Calu3 (cell line): Measurements from ENCODE around the gene RNASEH1. TPM values are rescaled to one million over a fixed set of nuclear protein-coding genes. Genes with fewer than 3 reads are reported as not detected.

Experiments
- BruUV-seq: library from RNA; stranded (reverse); fragments of 400-500 nt; replicated peaks from 2 replicates; lab custom pipeline; 2021; lab: Mats Ljungman, UMichigan
- CTCF ChIA-PET: fragments of 300-600 bp; sonication (Branson Sonifier 250); formaldehyde crosslinking; loops from one replicate; lab custom pipeline; 2022; ENCODE audit warnings: antibody characterized with exemption; lab: Charles Lee
- DNase-seq: peaks from one replicate; pipeline ENCODE4 v3.0.0; 2022
- H3K27ac Mint-ChIP-seq: one replicate; pipeline ENCODE4 v1.8.0; 2022; ENCODE audit warnings: mixed read lengths; ENCODE audit not compliant: unreplicated experiment
- H3K27me3 Mint-ChIP-seq: one replicate; pipeline ENCODE4 v1.8.0; 2022; ENCODE audit warnings: mixed read lengths; ENCODE audit not compliant: unreplicated experiment
- H3K36me3 Mint-ChIP-seq: one replicate; pipeline ENCODE4 v1.8.0; 2022; ENCODE audit warnings: mild to moderate bottlenecking, moderate library complexity, mixed read lengths; ENCODE audit not compliant: insufficient read depth, unreplicated experiment
- H3K4me1 Mint-ChIP-seq: one replicate; pipeline ENCODE4 v1.8.0; 2022; ENCODE audit warnings: mild to moderate bottlenecking, low read depth, mixed read lengths; ENCODE audit not compliant: unreplicated experiment
- H3K4me3 Mint-ChIP-seq: one replicate; pipeline ENCODE4 v1.8.0; 2022; ENCODE audit warnings: mild to moderate bottlenecking, low read depth, moderate library complexity, mixed read lengths; ENCODE audit not compliant: unreplicated experiment
- H3K9me3 Mint-ChIP-seq: one replicate; pipeline ENCODE4 v1.8.0; 2022; ENCODE audit warnings: low read depth, mixed read lengths; ENCODE audit not compliant: unreplicated experiment
- intact Hi-C: fragments of 100-400 bp; cut with micrococcal nuclease; formaldehyde crosslinking; loops from one replicate; pipeline ENCODE4 v1.10.0; 2022; ENCODE audit not compliant: unreplicated experiment
- total RNA-seq: library from RNA; stranded (reverse); gene quantifications from 2 replicates; pipeline ENCODE4 v1.2.3, GENCODE V29; 2022
- TF ChIP-seq, protein P1 (sequence below): fragments of 200-600 bp; IDR thresholded peaks from one replicate; pipeline ENCODE4 v1.8.0; 2022; ENCODE audit warnings: antibody characterized with exemption; ENCODE audit not compliant: unreplicated experiment

RNASEH1 gene
- total RNA-seq, 1 experiment from 2014 or later = 30.2 TPM

DNA sequence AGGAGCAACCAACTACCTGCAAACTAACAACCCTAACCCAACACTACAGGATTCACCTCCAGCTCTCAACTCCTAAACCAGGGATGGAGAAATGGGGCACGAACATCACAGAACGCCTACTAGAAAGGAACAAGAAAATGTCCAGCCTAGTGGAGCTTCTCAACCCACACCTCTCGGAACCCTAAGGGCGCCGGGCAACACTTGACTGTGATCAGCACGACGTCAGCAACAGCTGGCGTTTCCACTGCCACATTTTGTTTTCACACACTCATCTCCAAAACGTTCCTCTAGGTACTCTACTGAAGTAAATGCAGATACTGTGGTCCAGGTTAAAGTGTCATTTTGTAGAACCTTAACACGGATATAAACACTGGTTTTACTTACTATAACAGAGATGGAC, 4.2 kb downstream of the RNASEH1 start:
- DNase-seq = no peak
- Mint-ChIP-seq H3K36me3 (peaks cover 84% of the 10 kb centered on the region), H3K4me3 (no peak overlapping the region), H3K4me1 (no peaks in the 10 kb centered on the region), H3K27ac (no peak overlapping the region), H3K9me3 (no peaks in the 10 kb centered on the region), H3K27me3 (no peaks in the 10 kb centered on the region)
- TF ChIP-seq, protein P1, sequence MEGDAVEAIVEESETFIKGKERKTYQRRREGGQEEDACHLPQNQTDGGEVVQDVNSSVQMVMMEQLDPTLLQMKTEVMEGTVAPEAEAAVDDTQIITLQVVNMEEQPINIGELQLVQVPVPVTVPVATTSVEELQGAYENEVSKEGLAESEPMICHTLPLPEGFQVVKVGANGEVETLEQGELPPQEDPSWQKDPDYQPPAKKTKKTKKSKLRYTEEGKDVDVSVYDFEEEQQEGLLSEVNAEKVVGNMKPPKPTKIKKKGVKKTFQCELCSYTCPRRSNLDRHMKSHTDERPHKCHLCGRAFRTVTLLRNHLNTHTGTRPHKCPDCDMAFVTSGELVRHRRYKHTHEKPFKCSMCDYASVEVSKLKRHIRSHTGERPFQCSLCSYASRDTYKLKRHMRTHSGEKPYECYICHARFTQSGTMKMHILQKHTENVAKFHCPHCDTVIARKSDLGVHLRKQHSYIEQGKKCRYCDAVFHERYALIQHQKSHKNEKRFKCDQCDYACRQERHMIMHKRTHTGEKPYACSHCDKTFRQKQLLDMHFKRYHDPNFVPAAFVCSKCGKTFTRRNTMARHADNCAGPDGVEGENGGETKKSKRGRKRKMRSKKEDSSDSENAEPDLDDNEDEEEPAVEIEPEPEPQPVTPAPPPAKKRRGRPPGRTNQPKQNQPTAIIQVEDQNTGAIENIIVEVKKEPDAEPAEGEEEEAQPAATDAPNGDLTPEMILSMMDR = no peak
- CTCF ChIA-PET = no interaction called here
- no TSS peak for BruUV-seq
- intact Hi-C loops = no loop called here

DNA sequence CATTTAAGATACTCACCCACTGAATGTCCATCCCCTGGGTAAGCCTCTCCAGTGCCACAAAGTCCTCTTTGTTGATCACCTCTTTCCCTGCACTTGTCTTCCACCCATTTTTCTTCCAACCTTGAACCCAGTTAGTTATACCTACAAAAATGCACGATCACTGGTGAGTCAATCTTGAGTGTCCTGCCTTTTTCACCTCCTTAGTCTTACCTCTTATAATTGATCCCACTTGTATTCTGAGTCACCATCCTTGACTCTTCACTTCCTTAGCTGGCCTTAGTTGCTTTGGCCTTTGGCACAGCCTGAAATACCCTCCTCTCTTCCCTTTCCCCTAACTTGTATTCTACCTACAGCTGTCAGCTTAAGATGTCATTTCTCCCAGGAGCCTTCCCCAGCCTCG, 10.2 kb downstream of the RNASEH1 start:
- Mint-ChIP-seq H3K27me3 (no peaks in the 10 kb centered on the region), H3K9me3 (no peaks in the 10 kb centered on the region), H3K4me1 (no peaks in the 10 kb centered on the region), H3K36me3 (peaks cover 75% of the 10 kb centered on the region), H3K27ac (no peak overlapping the region), H3K4me3 (no peak overlapping the region)
- intact Hi-C loops = no loop called here
- no peak for DNase-seq
- TF ChIP-seq, protein P1 = no peak
- CTCF ChIA-PET = no interaction called here
- no TSS peak for BruUV-seq

DNA sequence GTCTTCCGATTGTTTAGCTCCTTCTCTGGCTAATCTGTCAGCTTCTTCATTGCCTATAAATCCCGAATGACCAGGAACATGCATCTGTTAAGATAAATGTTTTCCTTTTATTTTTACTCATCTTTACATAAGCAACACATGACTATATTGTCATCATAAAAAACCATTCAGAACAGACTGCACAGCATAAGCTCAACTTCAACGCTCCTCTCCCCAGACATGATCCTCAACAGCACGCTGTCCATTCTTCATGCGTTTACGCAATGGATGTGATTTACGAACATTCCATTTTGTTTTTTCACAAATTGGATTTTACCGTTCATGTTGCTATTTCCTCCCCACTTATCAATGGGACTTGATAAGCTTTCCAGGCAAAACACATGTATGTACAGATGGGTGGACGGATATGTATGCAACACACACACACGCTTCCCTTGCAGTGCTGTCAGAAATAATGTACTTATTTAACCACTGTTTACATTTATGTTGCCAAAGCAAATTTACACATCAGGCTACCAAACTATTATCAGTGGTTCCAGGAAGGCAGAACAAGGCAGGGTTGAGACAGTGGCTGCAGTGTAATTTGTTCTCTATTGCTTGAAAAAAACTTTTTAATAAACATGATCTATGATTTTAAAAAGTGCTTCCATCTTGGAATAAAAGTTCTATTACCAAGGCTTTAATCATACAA, 12.2 kb downstream of the RNASEH1 start:
- no peak for DNase-seq
- no peaks in the 10 kb centered on the region for H3K4me1 Mint-ChIP-seq
- H3K27ac Mint-ChIP-seq = no peak overlapping the region
- no TSS peak for BruUV-seq
- H3K36me3 Mint-ChIP-seq = peaks cover 79% of the 10 kb centered on the region
- H3K9me3 Mint-ChIP-seq = no peaks in the 10 kb centered on the region
- CTCF ChIA-PET = interaction anchor here (0.7 kb wide), 1 partner anchor 351 kb away, joined by 5 read pairs; no protein-coding TSS in a partner anchor
- TF ChIP-seq, protein P1 = no peak
- intact Hi-C loops = no loop called here
- no peak overlapping the region for H3K4me3 Mint-ChIP-seq
- no peaks in the 10 kb centered on the region for H3K27me3 Mint-ChIP-seq

DNA sequence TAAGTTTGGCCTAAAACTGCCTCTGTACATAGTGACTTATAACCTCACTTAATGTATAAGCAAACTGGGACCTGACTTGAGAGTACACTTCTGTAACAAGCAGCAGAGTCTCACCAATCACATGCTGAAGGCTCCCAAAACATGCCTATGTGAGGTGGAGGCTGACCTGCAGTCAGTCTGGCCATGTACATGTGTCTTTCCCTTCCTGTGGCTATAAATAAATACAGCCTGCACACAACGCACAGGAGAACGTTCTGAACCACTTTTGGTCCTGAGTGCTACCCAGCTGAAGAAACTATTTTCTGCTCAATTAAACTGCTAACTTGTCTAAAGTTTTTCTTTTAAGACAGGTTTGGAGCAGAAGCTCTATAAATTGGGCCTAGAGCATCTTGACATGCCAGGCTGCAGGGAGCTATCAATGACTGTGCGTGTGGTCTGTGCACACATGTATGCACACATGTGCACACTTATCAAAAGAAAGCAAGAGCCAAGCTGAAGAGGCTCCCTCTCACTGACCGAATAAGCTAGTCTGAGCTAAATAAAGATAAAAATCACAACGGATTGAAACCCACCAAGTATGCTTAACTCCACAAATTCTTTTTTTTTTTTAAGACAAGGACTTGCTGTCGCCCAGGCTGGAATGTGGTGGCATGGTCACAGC, 15.0 kb downstream of the RNASEH1 start:
- no peaks in the 10 kb centered on the region for H3K4me1 Mint-ChIP-seq
- H3K36me3 Mint-ChIP-seq = peaks cover 73% of the 10 kb centered on the region
- no peaks in the 10 kb centered on the region for H3K9me3 Mint-ChIP-seq
- H3K27ac Mint-ChIP-seq = no peak overlapping the region
- BruUV-seq = no TSS peak
- CTCF ChIA-PET = interaction anchor here (0.6 kb wide), 1 partner anchor 206 kb away, joined by 3 read pairs; no protein-coding TSS in a partner anchor
- no peak overlapping the region for H3K4me3 Mint-ChIP-seq
- intact Hi-C loops = no loop called here
- H3K27me3 Mint-ChIP-seq = no peaks in the 10 kb centered on the region
- no peak for DNase-seq
- TF ChIP-seq, protein P1 = no peak
